DND-41 (cell line): ENCODE data around the gene AOPEP.

ENCODE experiments used
- ATAC-seq: fragments of 200-7000 bp; cut with Tn5 transposase; 3 replicates; pipeline ENCODE4 v1.9.1; 2021; ENCODE audit warnings: low read depth; ENCODE audit not compliant: insufficient read depth
- DNase-seq: peaks from one replicate; pipeline ENCODE4 v3.0.0-alpha.2; 2020
- H2AFZ ChIP-seq: 2 replicates; pipeline ENCODE4 v1.6.0; 2012; ENCODE audit warnings: low read depth, low read length
- H3K27ac ChIP-seq: 2 replicates; pipeline ENCODE4 v1.5.1; 2012; ENCODE audit warnings: low read length, inconsistent platforms
- H3K27me3 ChIP-seq: fragments of 200-600 bp; sonication (generic); 2 replicates; pipeline ENCODE4 v1.6.0; 2012; ENCODE audit warnings: low read length, mild to moderate bottlenecking, inconsistent platforms; ENCODE audit not compliant: insufficient read depth, poor library complexity
- H3K36me3 ChIP-seq: 2 replicates; pipeline ENCODE4 v1.5.1; 2012; ENCODE audit warnings: low read length, inconsistent platforms; ENCODE audit not compliant: insufficient read depth
- H3K4me1 ChIP-seq: 2 replicates; pipeline ENCODE4 v1.5.1; 2012; ENCODE audit warnings: mild to moderate bottlenecking, low read length; ENCODE audit not compliant: insufficient read depth
- H3K4me2 ChIP-seq: 2 replicates; pipeline ENCODE4 v1.6.0; 2012; ENCODE audit warnings: mild to moderate bottlenecking, moderate library complexity, low read length, inconsistent platforms; ENCODE audit not compliant: insufficient read depth
- H3K4me3 ChIP-seq, 2 experiments: fragments of 200-600 bp in 1 of 2; shearing (Covaris generic) in 1 of 2; 2 replicates each; pipeline ENCODE4 v1.5.1; 2012 to 2016; ENCODE audit warnings: inconsistent platforms in 2 of 2, low read length in 2 of 2, mild to moderate bottlenecking in 2 of 2, low read depth in 1 of 2, moderate library complexity in 1 of 2
- H3K79me2 ChIP-seq: 2 replicates; pipeline ENCODE4 v1.6.0; 2012; ENCODE audit warnings: low read length, inconsistent platforms; ENCODE audit not compliant: insufficient read depth
- H3K9ac ChIP-seq: 2 replicates; pipeline ENCODE4 v1.6.0; 2012; ENCODE audit warnings: low read depth, mild to moderate bottlenecking, inconsistent platforms, low read length, moderate library complexity
- H3K9me3 ChIP-seq: 2 replicates; pipeline ENCODE4 v1.5.1; 2012; ENCODE audit warnings: low read length, moderate library complexity, mild to moderate bottlenecking, inconsistent platforms; ENCODE audit not compliant: insufficient read depth, severe bottlenecking
- H4K20me1 ChIP-seq: 2 replicates; pipeline ENCODE4 v1.6.0; 2012; ENCODE audit warnings: low read length; ENCODE audit not compliant: insufficient read depth
- CTCF ChIP-seq: IDR thresholded peaks from 2 replicates; pipeline ENCODE4 v1.5.1; 2012; ENCODE audit warnings: borderline replicate concordance, low read length, moderate library complexity, mild to moderate bottlenecking; ENCODE audit not compliant: poor library complexity, severe bottlenecking; ENCODE audit errors: extremely low read depth
- EZH2 ChIP-seq: IDR thresholded peaks from 3 replicates; pipeline ENCODE4 v1.6.1; 2012; ENCODE audit warnings: borderline replicate concordance, low read depth, mild to moderate bottlenecking, moderate library complexity, low read length, inconsistent platforms; ENCODE audit not compliant: severe bottlenecking

AOPEP gene

GRCh38 chr9:95089257-95090022 is 362.9 kb downstream of the AOPEP start:
- Histone ChIP-seq H4K20me1 (no peaks in the 10 kb centered on the region), H2AFZ (no peak overlapping the region), H3K4me3 (no peak overlapping the region), H3K27ac (no peak overlapping the region; the same call in 1 of the 2 replicates), H3K9me3 (no peaks in the 10 kb centered on the region), H3K4me2 (no peak overlapping the region), H3K79me2 (no peaks in the 10 kb centered on the region), H3K27me3 (no peaks in the 10 kb centered on the region), H3K4me1 (0 out of 2 replicates have a peak, but pooled peaks cover 4% of the 10 kb centered on the region), H3K9ac (no peak overlapping the region), H3K36me3 (no peaks in the 10 kb centered on the region)
- no peak for DNase-seq
- ATAC-seq = no peak
- TF ChIP-seq CTCF (no peak), EZH2 (no peak)

GRCh38 chr9:95090023-95090791 is 363.7 kb downstream of the AOPEP start:
- TF ChIP-seq EZH2 = no peak
- no peak for TF ChIP-seq CTCF
- no peaks in the 10 kb centered on the region for H3K9me3 ChIP-seq
- no peaks in the 10 kb centered on the region for H3K27me3 ChIP-seq
- no peak overlapping the region for H2AFZ ChIP-seq
- H3K4me1 ChIP-seq = 0 out of 2 replicates have a peak, but pooled peaks cover under 1% of the 10 kb centered on the region
- ATAC-seq = no peak
- no peaks in the 10 kb centered on the region for H3K79me2 ChIP-seq
- H4K20me1 ChIP-seq = no peaks in the 10 kb centered on the region
- no peak overlapping the region for H3K4me3 ChIP-seq
- H3K36me3 ChIP-seq = no peaks in the 10 kb centered on the region
- DNase-seq = no peak
- no peak overlapping the region for H3K9ac ChIP-seq
- H3K4me2 ChIP-seq = no peak overlapping the region
- no peak overlapping the region for H3K27ac ChIP-seq

- Histone ChIP-seq H3K36me3 (no peaks in the 10 kb centered on the region), H3K9ac (no peak overlapping the region), H2AFZ (no peak overlapping the region), H3K4me1 (no peaks in the 10 kb centered on the region), H4K20me1 (no peaks in the 10 kb centered on the region), H3K4me2 (no peak overlapping the region), H3K27me3 (no peaks in the 10 kb centered on the region), H3K4me3 (no peak overlapping the region), H3K27ac (no peak overlapping the region), H3K9me3 (no peaks in the 10 kb centered on the region), H3K79me2 (no peaks in the 10 kb centered on the region)
- DNase-seq (no peak), ATAC-seq (no peak)
- TF ChIP-seq EZH2 (no peak), CTCF (no peak)
Observed at GRCh38 chr9:95090871-95091577, 364.5 kb downstream of the AOPEP start.
